Large intestine (tissue), 3 donors: ENCODE results near the gene ALDH3A1. TPM values are rescaled to one million over a fixed set of nuclear protein-coding genes. Genes with fewer than 3 reads are reported as not detected.
A peak's percentile ranks its signal among the peaks of the same experiment; 100 is the strongest.

Source experiments
- DNase-seq, 2 donors: peaks; one replicate each; pipeline versions ENCODE4 v3.0.0 to v3.0.0-alpha.2; 2013
- H3K27ac ChIP-seq: one replicate; pipeline ENCODE4 v1.5.1; 2013; ENCODE audit warnings: low read length
- H3K27me3 ChIP-seq: 2 replicates; pipeline ENCODE4 v1.6.1; 2013; ENCODE audit warnings: low read length; ENCODE audit not compliant: control insufficient read depth, insufficient read depth
- H3K36me3 ChIP-seq: 2 replicates; pipeline ENCODE4 v1.6.1; 2013; ENCODE audit warnings: low read length; ENCODE audit not compliant: control insufficient read depth, insufficient read depth
- H3K4me1 ChIP-seq: one replicate; pipeline ENCODE4 v1.6.1; 2013; ENCODE audit warnings: low read length; ENCODE audit not compliant: control insufficient read depth, insufficient read depth
- H3K4me3 ChIP-seq: one replicate; pipeline ENCODE4 v1.5.1; 2013; ENCODE audit warnings: low read length
- H3K9me3 ChIP-seq: one replicate; pipeline ENCODE4 v1.6.1; 2013; ENCODE audit warnings: mild to moderate bottlenecking, low read depth, low read length, moderate library complexity; ENCODE audit not compliant: control insufficient read depth
- WGBS: methylation state at CpG from one replicate; pipeline ENCODE4 v1.1.5; 2013; ENCODE audit warnings: low lambda C conversion rate; ENCODE audit not compliant: insufficient coverage; 5-methylcytosine and 5-hydroxymethylcytosine counted together
- polyA plus RNA-seq: library from polyadenylated mRNA; unstranded; fragments of 120-200 nt; gene quantifications from one replicate; pipeline ENCODE4 v1.2.1, GENCODE V29; 2013

ALDH3A1 gene
- polyA plus RNA-seq, 1 donor: 1.6 TPM

GRCh38 chr17:19739241-19740201, 8.6 kb downstream of the ALDH3A1 start:
- no peaks in the 10 kb centered on the region for H3K27me3 ChIP-seq
- H3K4me1 ChIP-seq: peaks cover 18% of the 10 kb centered on the region
- WGBS: no CpG with 5 or more reads among the region's 26 CpGs
- DNase-seq: no peak
- H3K36me3 ChIP-seq: no peaks in the 10 kb centered on the region
- H3K4me3 ChIP-seq: no peak overlapping the region
- H3K9me3 ChIP-seq: no peaks in the 10 kb centered on the region
- no peak overlapping the region for H3K27ac ChIP-seq

- no CpG with 5 or more reads among the region's 9 CpGs for WGBS
These were observed 9.3 kb downstream of the ALDH3A1 start for GRCh38 chr17:19738757-19739156.

GRCh38 chr17:19738073-19738449, 10.0 kb downstream of the ALDH3A1 start:
- Histone ChIP-seq H3K4me3 (no peak overlapping the region), H3K27ac (no peak overlapping the region), H3K9me3 (no peaks in the 10 kb centered on the region), H3K36me3 (no peaks in the 10 kb centered on the region), H3K4me1 (peaks cover 25% of the 10 kb centered on the region), H3K27me3 (no peaks in the 10 kb centered on the region)
- no peak for DNase-seq
- no CpG with 5 or more reads among the region's 14 CpGs for WGBS

More at GRCh38 chr17:19738757-19739156, 9.3 kb downstream of the ALDH3A1 start:
- peaks cover 25% of the 10 kb centered on the region for H3K4me1 ChIP-seq
- no peaks in the 10 kb centered on the region for H3K27me3 ChIP-seq
- no peak overlapping the region for H3K27ac ChIP-seq
- no peak overlapping the region for H3K4me3 ChIP-seq
- H3K36me3 ChIP-seq: no peaks in the 10 kb centered on the region
- no peak for DNase-seq
- no peaks in the 10 kb centered on the region for H3K9me3 ChIP-seq

GRCh38 chr17:19737305-19738072, 10.6 kb downstream of the ALDH3A1 start:
- Histone ChIP-seq H3K27me3 (no peaks in the 10 kb centered on the region), H3K4me3 (no peak overlapping the region), H3K4me1 (peaks cover 25% of the 10 kb centered on the region), H3K9me3 (no peaks in the 10 kb centered on the region), H3K27ac (no peak overlapping the region), H3K36me3 (no peaks in the 10 kb centered on the region)
- no CpG with 5 or more reads among the region's 15 CpGs for WGBS
- DNase-seq: no peak

- H3K9me3 ChIP-seq: no peaks in the 10 kb centered on the region
- H3K27me3 ChIP-seq: no peaks in the 10 kb centered on the region
- peaks cover 25% of the 10 kb centered on the region for H3K4me1 ChIP-seq
- H3K27ac ChIP-seq: no peak overlapping the region
- peak in 1 of 2 donors; percentile 76 for DNase-seq
- H3K36me3 ChIP-seq: no peaks in the 10 kb centered on the region
- no peak overlapping the region for H3K4me3 ChIP-seq
- no CpG with 5 or more reads among the region's 11 CpGs for WGBS
These were observed 12.0 kb downstream of the ALDH3A1 start for GRCh38 chr17:19736071-19736470.

GRCh38 chr17:19733953-19734526, 14.1 kb downstream of the ALDH3A1 start:
- no peaks in the 10 kb centered on the region for H3K36me3 ChIP-seq
- H3K27ac ChIP-seq: peak overlapping the region; percentile 25
- 41% methylated on average over 4 of the region's 11 CpGs for WGBS
- no peaks in the 10 kb centered on the region for H3K27me3 ChIP-seq
- peaks cover 25% of the 10 kb centered on the region for H3K4me1 ChIP-seq
- H3K4me3 ChIP-seq: no peak overlapping the region
- peak in 1 of 2 donors; percentile 70 for DNase-seq
- H3K9me3 ChIP-seq: no peaks in the 10 kb centered on the region

GRCh38 chr17:19731626-19732025, 16.5 kb downstream of the ALDH3A1 start:
- Histone ChIP-seq H3K27ac (no peak overlapping the region), H3K27me3 (no peaks in the 10 kb centered on the region), H3K4me3 (no peak overlapping the region), H3K4me1 (peaks cover 28% of the 10 kb centered on the region), H3K9me3 (no peaks in the 10 kb centered on the region), H3K36me3 (no peaks in the 10 kb centered on the region)
- DNase-seq: no peak
- WGBS: no CpG with 5 or more reads among the region's 11 CpGs

GRCh38 chr17:19730843-19731242, 17.3 kb downstream of the ALDH3A1 start:
- Histone ChIP-seq H3K27ac (no peak overlapping the region), H3K4me1 (peaks cover 23% of the 10 kb centered on the region), H3K27me3 (no peaks in the 10 kb centered on the region), H3K4me3 (no peak overlapping the region), H3K9me3 (no peaks in the 10 kb centered on the region), H3K36me3 (no peaks in the 10 kb centered on the region)
- no peak for DNase-seq
- no CpG with 5 or more reads among the region's 4 CpGs for WGBS

GRCh38 chr17:19729900-19730299, 18.2 kb downstream of the ALDH3A1 start:
- no CpG with 5 or more reads among the region's 6 CpGs for WGBS
- Histone ChIP-seq H3K27me3 (no peaks in the 10 kb centered on the region), H3K36me3 (no peaks in the 10 kb centered on the region), H3K4me3 (no peak overlapping the region), H3K27ac (no peak overlapping the region), H3K4me1 (peaks cover 16% of the 10 kb centered on the region), H3K9me3 (no peaks in the 10 kb centered on the region)
- no peak for DNase-seq

GRCh38 chr17:19728084-19728495, 20.0 kb downstream of the ALDH3A1 start:
- no peaks in the 10 kb centered on the region for H3K27me3 ChIP-seq
- no CpG with 5 or more reads among the region's 7 CpGs for WGBS
- peaks cover 14% of the 10 kb centered on the region for H3K4me1 ChIP-seq

More at GRCh38 chr17:19728084-19728495, 20.0 kb downstream of the ALDH3A1 start:
- H3K27ac ChIP-seq: peak overlapping the region; percentile 8
- no peaks in the 10 kb centered on the region for H3K36me3 ChIP-seq
- H3K4me3 ChIP-seq: no peak overlapping the region
- peak; percentile 47 to 59 for DNase-seq
- H3K9me3 ChIP-seq: no peaks in the 10 kb centered on the region
